Prostate gland (tissue), 2 donors: ENCODE results near the gene FAM221B.

ENCODE experiments used
- CTCF ChIP-seq, 4 experiments: fragments of 200-600 bp in 2 of 4; fragments of 450-650 bp in 2 of 4; sonication (generic) in 2 of 4; IDR thresholded peaks; 1 replicate in 3 of 4; 2 replicates in 1 of 4; pipeline ENCODE4 v1.5.1; 2016 to 2019; ENCODE audit warnings: antibody characterized with exemption in 4 of 4, mild to moderate bottlenecking in 2 of 4, moderate library complexity in 2 of 4
- POLR2AphosphoS5 ChIP-seq: sonication (generic); formaldehyde crosslinking; IDR thresholded peaks from one replicate; pipeline ENCODE4 v1.6.1; 2017; ENCODE audit warnings: antibody characterized with exemption

GRCh38 chr9:35868933-35869332 lies 40.4 kb upstream of the FAM221B start:
- TF ChIP-seq CTCF (IDR thresholded peaks at IDR 0.05) (no peak), POLR2AphosphoS5 (no peak)
